Epithelial cell of prostate (primary cell): ENCODE results near the gene ATP4B.

ENCODE experiments used
- DNase-seq: peaks from one replicate; pipeline ENCODE4 v3.0.0-alpha.2; 2011; ENCODE audit warnings: low read depth, low spot score
- H3K27ac ChIP-seq: fragments of 450-650 bp; 2 replicates; pipeline ENCODE4 v1.5.1; 2017; ENCODE audit warnings: mild to moderate bottlenecking

Gene ATP4B

GRCh38 chr13:113643593-113643992, 14.4 kb downstream of the ATP4B start:
- no peak for DNase-seq
- no peak overlapping the region for H3K27ac ChIP-seq

- H3K27ac ChIP-seq, result no peak overlapping the region
- no peak for DNase-seq
These were observed 15.4 kb downstream of the ATP4B start for GRCh38 chr13:113642563-113642962.

- DNase-seq, result no peak
- no peak overlapping the region for H3K27ac ChIP-seq
These were observed 16.6 kb downstream of the ATP4B start for GRCh38 chr13:113641426-113641825.

GRCh38 chr13:113639616-113640262, 18.3 kb downstream of the ATP4B start:
- H3K27ac ChIP-seq, result no peak overlapping the region
- DNase-seq, result no peak

- no peak overlapping the region for H3K27ac ChIP-seq
- DNase-seq, result no peak
These were observed 19.2 kb downstream of the ATP4B start for GRCh38 chr13:113638806-113639205.

GRCh38 chr13:113638173-113638746, 19.7 kb downstream of the ATP4B start:
- no peak overlapping the region for H3K27ac ChIP-seq
- DNase-seq, result no peak

GRCh38 chr13:113637262-113638160, 20.5 kb downstream of the ATP4B start:
- DNase-seq, result no peak
- no peak overlapping the region for H3K27ac ChIP-seq

GRCh38 chr13:113636266-113636963, 21.6 kb downstream of the ATP4B start:
- DNase-seq, result no peak
- H3K27ac ChIP-seq, result no peak overlapping the region

GRCh38 chr13:113635709-113636108, 22.3 kb downstream of the ATP4B start:
- H3K27ac ChIP-seq, result no peak overlapping the region

GRCh38 chr13:113635048-113635420, 23.0 kb downstream of the ATP4B start:
- no peak overlapping the region for H3K27ac ChIP-seq
- DNase-seq, result no peak

More at GRCh38 chr13:113635709-113636108, 22.3 kb downstream of the ATP4B start:
- no peak for DNase-seq

GRCh38 chr13:113634279-113635047, 23.5 kb downstream of the ATP4B start:
- H3K27ac ChIP-seq, result no peak overlapping the region
- no peak for DNase-seq

GRCh38 chr13:113633485-113633873, 24.5 kb downstream of the ATP4B start:
- DNase-seq, result no peak
- H3K27ac ChIP-seq, result no peak overlapping the region

GRCh38 chr13:113632706-113633484, 25.1 kb downstream of the ATP4B start:
- DNase-seq, result no peak
- no peak overlapping the region for H3K27ac ChIP-seq

- no peak overlapping the region for H3K27ac ChIP-seq
These were observed 26.5 kb downstream of the ATP4B start for GRCh38 chr13:113631341-113632095.

GRCh38 chr13:113630804-113631203, 27.2 kb downstream of the ATP4B start:
- DNase-seq, result no peak
- no peak overlapping the region for H3K27ac ChIP-seq

More at GRCh38 chr13:113631341-113632095, 26.5 kb downstream of the ATP4B start:
- DNase-seq, result no peak

- no peak for DNase-seq
These were observed 27.7 kb downstream of the ATP4B start for GRCh38 chr13:113630296-113630695.

GRCh38 chr13:113629866-113630265, 28.1 kb downstream of the ATP4B start:
- no peak overlapping the region for H3K27ac ChIP-seq
- DNase-seq, result no peak

More at GRCh38 chr13:113630296-113630695, 27.7 kb downstream of the ATP4B start:
- H3K27ac ChIP-seq, result no peak overlapping the region
